ENCODE results near the gene DARS1.
"Not testable (repeated sequence)": the region's sequence is repeated elsewhere in the genome, so short reads cannot be mapped to it uniquely, and the experiment has no call there.

DARS1 gene

GRCh38 chr2:135969655-135970387 is 15.6 kb downstream of the DARS1 start:
- Histone ChIP-seq H3K4me1 (ENCODE audit: control insufficient read depth, insufficient read depth, low read length) (no peaks in the 10 kb centered on the region), H3K9me3 (ENCODE audit: control insufficient read depth, insufficient read depth, low read depth, low read length) (no peaks in the 10 kb centered on the region), H3K27ac (ENCODE audit: extremely low read depth, low read depth, low read length) (no peak overlapping the region), H3K4me3 (ENCODE audit: low read depth, low read length) (no peak overlapping the region), H3K36me3 (ENCODE audit: control insufficient read depth in 2 of 2, insufficient read depth in 1 of 2, low read length in 2 of 2) (peaks cover 26 to 47% of the 10 kb centered on the region in 2 experiments)
- POLR2A ChIA-PET: no interaction called here
- CTCF ChIA-PET: interaction anchor here (0.6 kb wide), 2 partner anchors 368 to 409 kb away, joined by 3 to 6 read pairs; no protein-coding TSS in a partner anchor
- TF ChIP-seq ZNF121 (tag by site-specific recombination; IDR thresholded peaks at IDR 0.05): 0 out of 2 replicates have a peak, but pooled peaks have one; percentile 14
- TF ChIP-seq ZNF514 (tag by site-specific recombination; IDR thresholded peaks at IDR 0.05): no peak

- no peak overlapping the region for H3K27ac ChIP-seq (ENCODE audit: extremely low read depth, low read depth, low read length)
- peaks cover 11 to 15% of the 10 kb centered on the region in 2 experiments; a peak in 2 of 3 replicates for H3K36me3 ChIP-seq (ENCODE audit: control insufficient read depth in 2 of 2, insufficient read depth in 1 of 2, low read length in 2 of 2)
- no peak overlapping the region for H3K4me3 ChIP-seq (ENCODE audit: low read depth, low read length)
- ChIA-PET POLR2A (interaction anchor here (1.4 kb wide), 1 partner anchor 10 kb away, joined by 3 read pairs; no protein-coding TSS in a partner anchor), CTCF (interaction anchor here (0.6 to 0.9 kb wide), 2 partner anchors 52 to 68 kb away, joined by 3 read pairs; no protein-coding TSS in a partner anchor)
- no peaks in the 10 kb centered on the region for H3K9me3 ChIP-seq (ENCODE audit: control insufficient read depth, insufficient read depth, low read depth, low read length)
- 0 out of 2 replicates have a peak, but pooled peaks cover 3% of the 10 kb centered on the region for H3K4me1 ChIP-seq (ENCODE audit: control insufficient read depth, insufficient read depth, low read length)
- TF ChIP-seq EGR2 (tag by site-specific recombination; IDR thresholded peaks at IDR 0.05; ENCODE audit: low read depth) (no peak), ZNF549 (tag by site-specific recombination; IDR thresholded peaks at IDR 0.05) (no peak), ZNF561 (tag by site-specific recombination; IDR thresholded peaks at IDR 0.05; ENCODE audit: borderline replicate concordance) (no peak), HOXA7 (CRISPR knock-in tag; IDR thresholded peaks at IDR 0.05; ENCODE audit: borderline replicate concordance) (no peak), SETDB1 (IDR thresholded peaks at IDR 0.05; ENCODE audit: insufficient read length, low read length) (no peak), FEZF1 (tag by site-specific recombination; IDR thresholded peaks at IDR 0.05) (no peak), ZNF544 (tag by site-specific recombination; IDR thresholded peaks at IDR 0.05) (no peak)
- TF ChIP-seq, protein P1, sequence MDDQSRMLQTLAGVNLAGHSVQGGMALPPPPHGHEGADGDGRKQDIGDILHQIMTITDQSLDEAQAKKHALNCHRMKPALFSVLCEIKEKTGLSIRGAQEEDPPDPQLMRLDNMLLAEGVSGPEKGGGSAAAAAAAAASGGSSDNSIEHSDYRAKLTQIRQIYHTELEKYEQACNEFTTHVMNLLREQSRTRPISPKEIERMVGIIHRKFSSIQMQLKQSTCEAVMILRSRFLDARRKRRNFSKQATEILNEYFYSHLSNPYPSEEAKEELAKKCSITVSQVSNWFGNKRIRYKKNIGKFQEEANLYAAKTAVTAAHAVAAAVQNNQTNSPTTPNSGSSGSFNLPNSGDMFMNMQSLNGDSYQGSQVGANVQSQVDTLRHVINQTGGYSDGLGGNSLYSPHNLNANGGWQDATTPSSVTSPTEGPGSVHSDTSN (CRISPR knock-in tag; IDR thresholded peaks at IDR 0.05): no peak
- TF ChIP-seq, protein P2, sequence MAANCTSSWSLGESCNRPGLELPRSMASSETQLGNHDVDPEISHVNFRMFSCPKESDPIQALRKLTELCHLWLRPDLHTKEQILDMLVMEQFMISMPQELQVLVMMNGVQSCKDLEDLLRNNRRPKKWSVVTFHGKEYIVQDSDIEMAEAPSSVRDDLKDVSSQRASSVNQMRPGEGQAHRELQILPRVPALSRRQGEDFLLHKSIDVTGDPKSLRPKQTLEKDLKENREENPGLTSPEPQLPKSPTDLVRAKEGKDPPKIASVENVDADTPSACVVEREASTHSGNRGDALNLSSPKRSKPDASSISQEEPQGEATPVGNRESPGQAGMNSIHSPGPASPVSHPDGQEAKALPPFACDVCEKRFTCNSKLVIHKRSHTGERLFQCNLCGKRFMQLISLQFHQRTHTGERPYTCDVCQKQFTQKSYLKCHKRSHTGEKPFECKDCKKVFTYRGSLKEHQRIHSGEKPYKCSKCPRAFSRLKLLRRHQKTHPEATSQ (tag by site-specific recombination; IDR thresholded peaks at IDR 0.05): no peak
- TF ChIP-seq, protein P3, sequence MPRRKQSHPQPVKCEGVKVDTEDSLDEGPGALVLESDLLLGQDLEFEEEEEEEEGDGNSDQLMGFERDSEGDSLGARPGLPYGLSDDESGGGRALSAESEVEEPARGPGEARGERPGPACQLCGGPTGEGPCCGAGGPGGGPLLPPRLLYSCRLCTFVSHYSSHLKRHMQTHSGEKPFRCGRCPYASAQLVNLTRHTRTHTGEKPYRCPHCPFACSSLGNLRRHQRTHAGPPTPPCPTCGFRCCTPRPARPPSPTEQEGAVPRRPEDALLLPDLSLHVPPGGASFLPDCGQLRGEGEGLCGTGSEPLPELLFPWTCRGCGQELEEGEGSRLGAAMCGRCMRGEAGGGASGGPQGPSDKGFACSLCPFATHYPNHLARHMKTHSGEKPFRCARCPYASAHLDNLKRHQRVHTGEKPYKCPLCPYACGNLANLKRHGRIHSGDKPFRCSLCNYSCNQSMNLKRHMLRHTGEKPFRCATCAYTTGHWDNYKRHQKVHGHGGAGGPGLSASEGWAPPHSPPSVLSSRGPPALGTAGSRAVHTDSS (tag by site-specific recombination; IDR thresholded peaks at IDR 0.05): no peak
Measured at GRCh38 chr2:135965756-135966155, 19.7 kb downstream of the DARS1 start.

- peaks cover 7 to 18% of the 10 kb centered on the region in 2 experiments; a peak in 2 of 3 replicates for H3K36me3 ChIP-seq (ENCODE audit: control insufficient read depth in 2 of 2, insufficient read depth in 1 of 2, low read length in 2 of 2)
- H3K4me1 ChIP-seq (ENCODE audit: control insufficient read depth, insufficient read depth, low read length); H3K9me3 ChIP-seq (ENCODE audit: control insufficient read depth, insufficient read depth, low read depth, low read length); CTCF ChIA-PET; H3K27ac ChIP-seq (ENCODE audit: extremely low read depth, low read depth, low read length); H3K4me3 ChIP-seq (ENCODE audit: low read depth, low read length): not testable (repeated sequence)
- POLR2A ChIA-PET: interaction anchor here (0.6 kb wide), 1 partner anchor 20 kb away, joined by 7 read pairs; no protein-coding TSS in a partner anchor
Measured at GRCh38 chr2:135964404-135964803, 21.0 kb downstream of the DARS1 start.

- H3K4me1 ChIP-seq (ENCODE audit: control insufficient read depth, insufficient read depth, low read length): 0 out of 2 replicates have a peak, but pooled peaks cover 3% of the 10 kb centered on the region
- ChIA-PET CTCF (no interaction called here), POLR2A (no interaction called here)
- no peak for TF ChIP-seq ZNF248 (tag by site-specific recombination; IDR thresholded peaks at IDR 0.05)
- no peak for TF ChIP-seq ZNF214 (tag by site-specific recombination; IDR thresholded peaks at IDR 0.05; ENCODE audit: borderline replicate concordance)
- TF ChIP-seq BCL11A (tag by site-specific recombination; IDR thresholded peaks at IDR 0.05; ENCODE audit: low read depth): no peak
- no peak for TF ChIP-seq CTCF (tag by site-specific recombination; IDR thresholded peaks at IDR 0.05)
- no peak for TF ChIP-seq ZNF621 (tag by site-specific recombination; IDR thresholded peaks at IDR 0.05)
- no peak overlapping the region for H3K27ac ChIP-seq (ENCODE audit: extremely low read depth, low read depth, low read length)
- no peak overlapping the region for H3K4me3 ChIP-seq (ENCODE audit: low read depth, low read length)
- H3K9me3 ChIP-seq (ENCODE audit: control insufficient read depth, insufficient read depth, low read depth, low read length): no peaks in the 10 kb centered on the region
- peaks cover 7 to 17% of the 10 kb centered on the region in 2 experiments; a peak in 2 of 3 replicates for H3K36me3 ChIP-seq (ENCODE audit: control insufficient read depth in 2 of 2, insufficient read depth in 1 of 2, low read length in 2 of 2)
Measured at GRCh38 chr2:135963841-135964240, 21.6 kb downstream of the DARS1 start.

Measured in HEK293 (cell line).